HL-60 (cell line): ENCODE data around the gene LRFN2.

ENCODE experiments used
- DNase-seq, 2 experiments: peaks; one replicate each; pipeline ENCODE4 v3.0.0-alpha.2; 2010 to 2020; ENCODE audit warnings: low read depth in 1 of 2, low spot score in 1 of 2
- H3K27ac ChIP-seq: fragments of 250-450 bp; sonication (Bioruptor Pico); replicated peaks from 2 replicates; pipeline ENCODE4 v1.5.1; 2020; ENCODE audit warnings: mild to moderate bottlenecking, moderate library complexity
- H3K27me3 ChIP-seq: fragments of 250-450 bp; sonication (Bioruptor Pico); 2 replicates; pipeline ENCODE4 v1.5.1; 2021; ENCODE audit warnings: mild to moderate bottlenecking, moderate library complexity; ENCODE audit not compliant: insufficient read depth, poor library complexity, severe bottlenecking
- H3K4me3 ChIP-seq: replicated peaks from 2 replicates; pipeline ENCODE4 v1.5.1; 2011; ENCODE audit warnings: mild to moderate bottlenecking, control low read depth, low read length; ENCODE audit not compliant: insufficient read depth
- GABPA ChIP-seq: IDR thresholded peaks from 2 replicates; pipeline ENCODE4 v1.6.1; 2012; ENCODE audit warnings: low read depth
- POLR2AphosphoS5 ChIP-seq: IDR thresholded peaks from 2 replicates; pipeline ENCODE4 v1.6.1; 2012; ENCODE audit warnings: low read depth
- REST ChIP-seq: IDR thresholded peaks from 2 replicates; pipeline ENCODE4 v1.6.1; 2012; ENCODE audit warnings: low read depth; ENCODE audit not compliant: insufficient replicate concordance
- SPI1 ChIP-seq: IDR thresholded peaks from 2 replicates; pipeline ENCODE4 v1.6.1; 2012; ENCODE audit warnings: low read depth, mild to moderate bottlenecking, borderline replicate concordance
- TF ChIP-seq, protein P1 (sequence below): IDR thresholded peaks from one replicate; pipeline ENCODE4 v1.5.1; 2011; ENCODE audit warnings: low read length, control low read depth, inconsistent platforms; ENCODE audit not compliant: insufficient read depth

LRFN2 gene

GRCh38 chr6:40393641-40394040 is 193.5 kb downstream of the LRFN2 start:
- TF ChIP-seq SPI1 (no peak), REST (no peak), POLR2AphosphoS5 (no peak)
- DNase-seq: no peak
- H3K27me3 ChIP-seq: no peaks in the 10 kb centered on the region

DNA sequence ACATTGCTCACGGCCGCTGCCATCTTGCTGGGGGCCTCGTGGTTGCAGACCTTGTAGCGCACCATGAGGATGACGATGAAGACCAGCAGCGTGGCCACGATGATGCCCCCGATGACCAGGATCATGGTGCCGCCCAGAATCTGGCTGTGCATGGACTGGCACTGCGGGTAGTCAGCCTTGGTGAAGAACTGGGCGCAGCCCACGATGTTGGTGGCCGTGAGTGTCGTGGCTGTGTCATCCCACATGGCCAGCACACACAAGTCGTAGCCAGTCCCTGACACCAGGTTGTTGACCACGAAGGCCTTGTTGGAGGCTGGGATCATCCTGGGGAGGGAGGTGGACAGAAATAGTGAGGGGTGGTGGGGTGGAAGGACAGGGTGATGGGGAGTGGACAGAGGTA is 194.6 kb downstream of the LRFN2 start:
- no peak for DNase-seq
- Histone ChIP-seq H3K27me3 (no peaks in the 10 kb centered on the region), H3K4me3 (no peak overlapping the region), H3K27ac (no peak overlapping the region)
- TF ChIP-seq GABPA (no peak), REST (no peak), SPI1 (no peak), POLR2AphosphoS5 (no peak)
- TF ChIP-seq, protein P1, sequence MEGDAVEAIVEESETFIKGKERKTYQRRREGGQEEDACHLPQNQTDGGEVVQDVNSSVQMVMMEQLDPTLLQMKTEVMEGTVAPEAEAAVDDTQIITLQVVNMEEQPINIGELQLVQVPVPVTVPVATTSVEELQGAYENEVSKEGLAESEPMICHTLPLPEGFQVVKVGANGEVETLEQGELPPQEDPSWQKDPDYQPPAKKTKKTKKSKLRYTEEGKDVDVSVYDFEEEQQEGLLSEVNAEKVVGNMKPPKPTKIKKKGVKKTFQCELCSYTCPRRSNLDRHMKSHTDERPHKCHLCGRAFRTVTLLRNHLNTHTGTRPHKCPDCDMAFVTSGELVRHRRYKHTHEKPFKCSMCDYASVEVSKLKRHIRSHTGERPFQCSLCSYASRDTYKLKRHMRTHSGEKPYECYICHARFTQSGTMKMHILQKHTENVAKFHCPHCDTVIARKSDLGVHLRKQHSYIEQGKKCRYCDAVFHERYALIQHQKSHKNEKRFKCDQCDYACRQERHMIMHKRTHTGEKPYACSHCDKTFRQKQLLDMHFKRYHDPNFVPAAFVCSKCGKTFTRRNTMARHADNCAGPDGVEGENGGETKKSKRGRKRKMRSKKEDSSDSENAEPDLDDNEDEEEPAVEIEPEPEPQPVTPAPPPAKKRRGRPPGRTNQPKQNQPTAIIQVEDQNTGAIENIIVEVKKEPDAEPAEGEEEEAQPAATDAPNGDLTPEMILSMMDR: no peak

More at GRCh38 chr6:40393641-40394040, 193.5 kb downstream of the LRFN2 start:
- no peak overlapping the region for H3K4me3 ChIP-seq
- no peak overlapping the region for H3K27ac ChIP-seq

GRCh38 chr6:40391851-40392517 is 195.2 kb downstream of the LRFN2 start:
- TF ChIP-seq GABPA: no peak
- no peak for TF ChIP-seq POLR2AphosphoS5
- TF ChIP-seq REST: no peak
- TF ChIP-seq SPI1: no peak
- TF ChIP-seq, protein P1: no peak
- no peak overlapping the region for H3K4me3 ChIP-seq
- no peak for DNase-seq
- no peaks in the 10 kb centered on the region for H3K27me3 ChIP-seq
- no peak overlapping the region for H3K27ac ChIP-seq
